Osteocyte (in vitro differentiated cells): ENCODE results near the gene ALCAM. TPM values are rescaled to one million over a fixed set of nuclear protein-coding genes. Genes with fewer than 3 reads are reported as not detected.

Experiments
- DNase-seq: peaks from one replicate; pipeline ENCODE4 v3.0.0; 2021; ENCODE audit warnings: mixed read lengths; ENCODE audit not compliant: unreplicated experiment; ENCODE audit errors: extremely low spot score
- H3K27ac Mint-ChIP-seq: one replicate; pipeline ENCODE4 v1.8.0; 2021; ENCODE audit warnings: mild to moderate bottlenecking, mixed read lengths; ENCODE audit not compliant: unreplicated experiment
- H3K27me3 Mint-ChIP-seq: one replicate; pipeline ENCODE4 v1.8.0; 2021; ENCODE audit warnings: mixed read lengths; ENCODE audit not compliant: unreplicated experiment
- H3K36me3 Mint-ChIP-seq: one replicate; pipeline ENCODE4 v1.8.0; 2021; ENCODE audit warnings: mixed read lengths; ENCODE audit not compliant: unreplicated experiment
- H3K4me1 Mint-ChIP-seq: one replicate; pipeline ENCODE4 v1.8.0; 2021; ENCODE audit warnings: mixed read lengths; ENCODE audit not compliant: unreplicated experiment
- H3K4me3 Mint-ChIP-seq: one replicate; pipeline ENCODE4 v1.8.0; 2021; ENCODE audit warnings: mild to moderate bottlenecking, moderate library complexity, mixed read lengths; ENCODE audit not compliant: unreplicated experiment
- H3K9me3 Mint-ChIP-seq: one replicate; pipeline ENCODE4 v1.8.0; 2021; ENCODE audit warnings: mixed read lengths; ENCODE audit not compliant: unreplicated experiment
- CTCF ChIP-seq: fragments of 200-600 bp; sonication (generic); IDR thresholded peaks from 2 replicates; pipeline ENCODE4 v1.5.0; 2021; ENCODE audit warnings: antibody characterized with exemption, mild to moderate bottlenecking, moderate library complexity
- total RNA-seq: library from RNA; stranded (reverse); gene quantifications from 2 replicates; pipeline ENCODE4 v1.2.1, GENCODE V29; 2021

Gene ALCAM
- total RNA-seq, 1 donor from 2014 or later: 242 TPM

GRCh38 chr3:105351821-105352220 is 14.9 kb upstream of the ALCAM start:
- Mint-ChIP-seq H3K27ac (no peak overlapping the region), H3K27me3 (no peaks in the 10 kb centered on the region), H3K9me3 (peaks cover 5% of the 10 kb centered on the region)

GRCh38 chr3:105352976-105353375 is 13.7 kb upstream of the ALCAM start:
- H3K4me3 Mint-ChIP-seq: no peak overlapping the region
- peaks cover 5% of the 10 kb centered on the region for H3K9me3 Mint-ChIP-seq
- H3K36me3 Mint-ChIP-seq: no peaks in the 10 kb centered on the region
- DNase-seq: no peak
- H3K4me1 Mint-ChIP-seq: peaks cover 46% of the 10 kb centered on the region
- H3K27me3 Mint-ChIP-seq: no peaks in the 10 kb centered on the region
- H3K27ac Mint-ChIP-seq: no peak overlapping the region
- TF ChIP-seq CTCF: no peak

More at GRCh38 chr3:105351821-105352220, 14.9 kb upstream of the ALCAM start:
- H3K4me3 Mint-ChIP-seq: no peak overlapping the region
- TF ChIP-seq CTCF: no peak
- peaks cover 44% of the 10 kb centered on the region for H3K4me1 Mint-ChIP-seq
- no peak for DNase-seq
- no peaks in the 10 kb centered on the region for H3K36me3 Mint-ChIP-seq

- peaks cover 46% of the 10 kb centered on the region for H3K4me1 Mint-ChIP-seq
- no peaks in the 10 kb centered on the region for H3K27me3 Mint-ChIP-seq
- peak overlapping the region; percentile 76 for H3K27ac Mint-ChIP-seq
- peak overlapping the region; percentile 20 for H3K4me3 Mint-ChIP-seq
- no peaks in the 10 kb centered on the region for H3K36me3 Mint-ChIP-seq
- DNase-seq: no peak
- H3K9me3 Mint-ChIP-seq: peaks cover 5% of the 10 kb centered on the region
- TF ChIP-seq CTCF: no peak
These were observed 13.1 kb upstream of the ALCAM start for GRCh38 chr3:105353485-105354161.

- no peaks in the 10 kb centered on the region for H3K27me3 Mint-ChIP-seq
These were observed 12.3 kb upstream of the ALCAM start for GRCh38 chr3:105354429-105354828.

More at GRCh38 chr3:105354429-105354828, 12.3 kb upstream of the ALCAM start:
- Mint-ChIP-seq H3K4me3 (peak overlapping the region; percentile 20), H3K4me1 (peaks cover 53% of the 10 kb centered on the region), H3K9me3 (peaks cover 4% of the 10 kb centered on the region), H3K36me3 (no peaks in the 10 kb centered on the region), H3K27ac (peak overlapping the region; percentile 76)
- no peak for TF ChIP-seq CTCF
- DNase-seq: no peak
